Activated CD4-positive, alpha-beta T cell treated with anti-CD3 and anti-CD28 coated beads, Interleukin-2, Interleukin-4, amounts not matched to agents 100 ng/mL and 50 ng/mL, durations not matched to agents 16 hours and 8 hours (primary cell): Measurements from ENCODE around the gene POMT1.
A peak's percentile ranks its signal among the peaks of the same experiment; 100 is the strongest.
"Not testable (repeated sequence)": the region's sequence is repeated elsewhere in the genome, so short reads cannot be mapped to it uniquely, and the experiment has no call there.

Source experiments
- DNase-seq: peaks from one replicate; pipeline ENCODE4 v3.0.0-alpha.2; 2020; ENCODE audit warnings: low spot score

POMT1 gene

GRCh38 chr9:131525643-131526565 is 23.2 kb downstream of the POMT1 start:
- DNase-seq = no peak

GRCh38 chr9:131528186-131528585 is 25.5 kb downstream of the POMT1 start:
- no peak for DNase-seq

DNA sequence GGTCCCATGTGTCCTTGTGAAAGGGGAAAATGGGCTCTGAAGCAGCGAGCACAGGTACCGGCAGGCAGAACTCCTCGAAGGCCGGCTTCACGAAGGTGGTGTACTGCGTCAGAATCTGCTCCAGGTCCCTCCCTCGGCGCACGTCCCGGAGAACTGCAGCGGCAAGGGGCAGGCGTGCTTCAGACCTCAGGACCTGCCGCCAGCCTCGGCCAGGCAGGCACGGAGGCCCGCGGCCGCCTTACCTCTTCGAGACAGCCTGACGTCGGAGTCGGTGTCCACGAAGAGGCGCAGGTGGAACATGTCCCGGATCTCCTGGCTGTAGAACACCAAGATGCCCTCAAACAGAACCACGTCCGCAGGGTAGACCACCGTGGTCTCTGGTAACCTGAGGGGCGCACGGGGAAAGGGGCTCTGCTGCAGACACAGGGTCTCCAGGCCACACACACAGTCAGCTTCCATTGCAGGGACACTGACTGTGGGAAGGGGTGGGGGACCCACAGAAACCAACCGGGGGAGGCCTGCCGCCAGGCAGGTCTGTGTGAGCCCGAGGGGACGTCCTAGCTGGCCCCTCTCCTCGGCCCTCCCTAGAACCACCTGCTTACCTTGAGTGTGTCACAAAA is 26.3 kb downstream of the POMT1 start:
- no peak for DNase-seq

DNA sequence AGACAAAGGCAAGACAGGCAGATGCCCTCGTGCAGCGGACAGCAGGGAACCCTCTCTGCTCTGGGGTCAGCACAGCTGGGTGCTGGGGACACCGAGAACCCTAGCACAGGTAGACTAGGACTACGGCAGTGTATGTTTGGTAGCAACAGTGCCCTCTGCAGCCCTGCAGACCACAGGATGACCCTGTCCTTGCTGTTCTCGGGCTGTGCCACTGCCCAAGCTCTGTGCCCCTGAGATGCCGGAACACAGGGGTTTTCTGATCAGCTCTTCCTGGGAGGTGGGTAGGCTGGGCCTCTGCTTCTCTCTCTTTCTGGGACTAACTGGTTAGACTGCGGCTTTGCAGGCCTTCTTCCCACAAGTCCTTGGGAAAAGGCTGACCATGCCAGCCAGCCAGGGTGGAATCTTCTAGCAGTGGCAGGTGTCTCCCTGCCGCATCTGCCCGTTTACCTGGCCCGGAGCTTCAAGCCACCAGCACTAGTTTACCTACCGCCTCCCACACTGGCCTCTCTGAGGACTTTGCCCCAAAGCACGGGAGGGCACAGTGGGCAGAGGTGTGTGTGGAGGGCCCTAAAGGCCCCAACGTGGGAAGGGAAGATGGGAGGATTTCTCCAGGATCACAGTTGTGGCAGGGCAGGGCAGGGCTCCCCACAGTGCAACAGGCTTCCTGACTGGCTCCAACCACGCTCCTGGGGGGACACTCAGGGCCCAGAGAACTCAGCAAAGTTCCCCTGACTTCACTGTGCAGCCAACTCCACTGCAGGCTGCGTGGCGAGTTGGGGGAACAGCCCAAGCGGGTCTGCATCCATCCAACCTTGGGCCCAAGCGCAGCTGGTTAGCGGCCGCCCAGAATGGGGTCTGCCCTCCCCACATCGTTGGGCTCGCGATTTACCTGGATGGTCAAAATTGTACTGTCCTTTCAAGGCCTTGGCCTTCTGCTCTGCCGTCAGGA is 27.2 kb downstream of the POMT1 start:
- no peak for DNase-seq

DNA sequence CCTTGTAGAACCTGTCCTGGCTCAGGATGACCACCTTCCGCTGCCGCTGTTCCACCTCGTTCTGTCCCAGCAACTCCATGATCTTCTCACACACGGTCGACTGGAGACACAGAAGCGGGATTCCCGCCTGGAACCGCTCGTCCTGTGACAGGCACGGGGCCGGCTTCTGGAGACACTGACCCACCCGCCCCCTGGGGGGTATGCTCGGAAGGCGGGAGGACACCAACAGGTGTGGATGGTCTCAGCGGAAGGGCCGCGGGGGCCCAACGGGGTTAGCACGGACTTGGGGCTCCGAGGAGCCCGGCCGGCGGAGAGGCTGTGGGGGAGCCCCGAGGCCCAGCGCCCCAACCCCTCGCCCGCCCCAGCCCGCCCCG is 27.8 kb downstream of the POMT1 start:
- DNase-seq = peak; percentile 13

- peak; percentile 77 for DNase-seq
Observed at GRCh38 chr9:131530920-131531832, 28.5 kb downstream of the POMT1 start, which contains the start of gene UCK1. UCK1 (minus strand) TSS chr9:131531263; CDS start chr9:131531174, 89 bp downstream.

DNA sequence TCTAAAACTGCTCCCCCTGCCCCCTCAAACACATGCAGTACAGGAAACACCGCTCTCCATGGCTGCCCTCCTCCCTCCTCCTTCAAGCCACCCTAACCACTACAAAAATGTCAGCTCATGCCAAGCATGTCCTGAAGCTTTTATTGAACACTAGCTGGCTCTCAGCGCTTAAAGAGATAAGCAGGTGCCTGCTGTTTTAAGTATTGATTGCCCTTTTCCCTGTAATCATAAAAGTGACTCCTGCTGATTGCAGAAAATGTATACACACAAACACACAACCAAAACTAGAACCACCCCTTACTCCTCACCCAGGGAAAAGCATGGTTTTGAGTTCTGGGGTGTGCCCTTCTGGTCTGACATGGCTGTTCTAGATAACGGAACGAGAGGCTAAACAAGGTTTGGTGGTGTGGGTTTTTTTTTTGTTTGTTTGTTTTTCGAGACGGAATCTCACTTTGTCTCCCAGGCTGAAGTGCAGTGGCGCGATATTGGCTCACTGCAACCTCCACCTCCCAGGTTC is 32.1 kb downstream of the POMT1 start:
- DNase-seq = no peak

DNA sequence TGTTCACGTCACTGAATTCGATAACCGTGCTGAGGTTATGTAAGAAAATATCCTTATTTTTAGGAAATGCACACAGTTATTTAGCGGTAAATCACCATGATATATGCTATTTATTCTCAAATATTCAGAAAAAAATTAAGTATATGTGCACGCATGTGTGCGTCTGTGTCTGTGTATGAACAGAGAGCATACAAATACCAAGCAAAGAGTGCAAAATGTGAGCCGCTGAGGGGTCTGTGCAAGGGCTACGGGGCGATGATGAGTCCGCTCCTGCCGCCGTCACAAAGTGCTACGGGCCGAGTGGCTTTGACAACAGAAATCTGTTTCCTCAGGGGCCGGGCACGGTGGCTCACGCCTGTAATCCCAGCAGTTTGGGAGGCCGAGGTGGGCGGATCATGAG is 35.2 kb downstream of the POMT1 start:
- DNase-seq = no peak

DNA sequence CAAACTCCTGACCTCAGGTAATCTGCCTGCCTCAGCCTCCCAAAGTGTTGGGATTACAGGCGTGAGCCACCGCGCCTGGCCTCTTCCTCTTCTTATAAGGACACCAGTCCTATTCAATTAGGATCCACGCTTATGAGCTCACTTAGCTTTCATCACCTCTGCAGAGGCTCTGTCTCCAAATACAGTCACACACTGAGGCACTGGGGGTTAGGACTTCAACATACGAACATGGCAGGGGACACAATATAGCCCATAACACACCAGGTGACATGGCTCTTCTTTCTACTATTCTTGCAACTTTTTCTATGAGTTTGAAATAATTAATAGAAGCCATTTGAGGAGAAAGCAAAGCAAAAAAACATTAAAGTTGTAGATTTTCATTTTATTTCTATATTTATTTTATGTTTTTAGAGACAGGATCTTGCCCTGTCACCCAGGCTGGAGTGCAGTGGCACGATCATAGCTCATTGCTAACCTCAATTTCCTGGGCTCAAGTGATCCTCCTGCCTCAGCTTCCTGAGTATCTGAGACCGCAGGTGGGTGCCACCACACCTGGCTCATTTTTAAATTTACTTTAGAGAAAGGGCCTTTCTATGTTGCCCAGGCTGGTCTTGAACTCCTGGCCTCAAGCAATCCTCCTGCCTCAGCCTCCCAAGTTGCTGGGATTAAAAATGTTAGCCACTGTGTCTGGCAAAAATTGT is 36.7 kb downstream of the POMT1 start:
- no peak for DNase-seq

DNA sequence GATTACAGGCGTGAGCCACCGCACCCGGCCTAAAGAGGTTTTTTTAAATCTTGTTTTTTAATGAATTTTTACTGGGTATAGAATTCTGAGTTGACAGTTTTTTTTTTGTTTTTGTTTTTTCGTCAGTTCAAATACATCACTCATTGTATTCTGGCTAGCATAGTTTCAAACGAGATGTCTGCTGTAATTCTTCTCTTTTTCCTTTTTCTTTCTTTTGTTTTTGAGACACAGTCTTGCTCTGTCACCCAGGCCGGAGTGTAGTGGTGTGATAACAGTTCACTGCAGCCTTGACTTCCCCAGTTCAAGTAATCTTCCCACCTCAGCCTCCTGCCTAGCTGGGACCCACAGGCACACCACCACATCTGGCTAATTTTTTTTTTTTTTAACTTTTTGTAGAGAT is 40.4 kb downstream of the POMT1 start:
- no peak for DNase-seq

DNA sequence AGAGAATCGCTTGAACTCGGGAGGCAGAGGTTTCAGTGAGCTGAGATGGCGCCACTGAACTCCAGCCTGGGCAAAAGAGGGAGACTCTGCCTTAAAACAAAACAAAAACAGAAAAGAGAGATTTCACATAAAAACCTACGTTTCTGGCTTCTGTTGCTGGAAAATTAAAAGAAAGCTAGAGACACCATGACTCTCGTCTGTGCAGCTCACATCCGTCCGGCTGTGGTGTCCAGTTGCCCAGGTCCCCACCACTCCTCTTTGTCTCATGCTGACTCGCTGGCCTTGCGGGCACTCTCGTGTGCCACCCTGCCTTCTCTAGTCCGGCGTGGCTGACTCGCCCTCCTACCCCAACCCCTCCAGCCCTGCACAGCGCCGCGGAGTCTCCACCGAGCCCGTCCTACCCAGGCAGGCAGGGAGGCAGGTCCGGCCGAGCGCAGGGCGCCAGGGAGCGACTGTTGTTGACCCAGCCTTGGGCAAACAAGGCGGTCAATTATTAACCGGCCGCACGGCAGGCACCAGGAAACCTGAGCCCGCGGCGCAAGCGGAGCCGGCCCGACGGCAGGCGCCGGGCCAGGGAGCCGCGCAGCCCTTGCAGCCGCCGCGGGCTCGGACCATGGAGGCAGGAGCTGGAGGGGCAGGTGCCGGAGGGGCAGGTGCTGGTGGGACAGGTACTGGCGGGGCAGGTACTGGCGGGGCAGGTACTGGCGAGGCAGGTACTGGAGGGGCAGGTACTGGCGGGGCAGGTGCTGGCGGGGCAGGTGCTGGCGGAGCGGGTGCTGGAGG is 42.5 kb downstream of the POMT1 start, which contains the start of gene PRRT1B:
Gene PRRT1B, plus strand, starts transcription at position 521 of the 783 bp plus-strand sequence. Its CDS starts 93 bp downstream, at position 614.
- no peak for DNase-seq

DNA sequence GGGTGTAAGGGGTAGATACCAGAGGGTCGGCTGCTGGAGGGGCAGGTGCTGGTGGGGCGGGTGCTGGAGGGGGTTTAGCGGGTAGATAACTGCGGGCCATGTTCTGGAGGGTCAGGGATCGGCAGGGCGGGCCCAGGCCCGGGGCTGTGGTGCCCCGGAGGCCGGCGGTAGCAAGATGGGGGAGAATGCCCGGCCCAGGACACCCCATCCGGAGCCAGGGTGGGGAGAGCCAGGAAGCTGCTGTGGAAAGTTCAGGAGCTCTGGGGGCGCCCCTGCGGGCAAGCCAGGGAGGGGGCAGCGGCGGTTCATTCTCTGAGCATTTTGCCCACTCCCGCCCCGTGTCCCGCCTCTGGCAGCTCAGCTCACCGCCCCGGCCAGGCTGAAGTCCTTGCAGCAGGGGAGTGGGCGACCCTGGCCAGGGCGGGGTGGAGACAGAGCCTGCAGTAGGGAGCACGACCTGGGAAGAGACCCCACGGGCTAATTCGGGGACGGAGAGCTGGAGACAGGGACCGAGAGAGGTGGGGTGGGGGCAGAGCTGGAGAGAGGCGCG is 43.1 kb downstream of the POMT1 start:
- no peak for DNase-seq

GRCh38 chr9:131546336-131547084 is 43.8 kb downstream of the POMT1 start:
- no peak for DNase-seq

GRCh38 chr9:131549186-131549585 is 46.5 kb downstream of the POMT1 start:
- not testable (repeated sequence) for DNase-seq

DNA sequence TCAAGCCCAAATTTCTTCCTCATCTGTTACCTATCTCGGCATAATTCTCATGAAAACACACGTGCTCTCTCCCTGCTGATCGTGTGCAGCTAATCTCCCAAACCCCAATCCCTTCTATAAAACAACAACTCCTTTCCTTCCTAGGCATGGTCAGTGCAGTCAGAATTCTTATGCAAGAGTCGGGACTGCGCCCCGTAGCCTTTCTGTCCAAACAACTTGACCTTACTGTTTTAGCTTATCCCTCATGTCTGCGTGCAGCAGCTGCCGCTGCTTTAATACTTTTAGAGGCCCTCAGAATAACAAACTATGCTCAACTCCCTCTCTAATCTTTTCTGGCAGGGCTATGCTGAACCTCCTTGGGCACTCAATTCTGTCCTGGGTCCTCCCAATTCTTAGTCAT is 47.7 kb downstream of the POMT1 start:
- not testable (repeated sequence) for DNase-seq

DNA sequence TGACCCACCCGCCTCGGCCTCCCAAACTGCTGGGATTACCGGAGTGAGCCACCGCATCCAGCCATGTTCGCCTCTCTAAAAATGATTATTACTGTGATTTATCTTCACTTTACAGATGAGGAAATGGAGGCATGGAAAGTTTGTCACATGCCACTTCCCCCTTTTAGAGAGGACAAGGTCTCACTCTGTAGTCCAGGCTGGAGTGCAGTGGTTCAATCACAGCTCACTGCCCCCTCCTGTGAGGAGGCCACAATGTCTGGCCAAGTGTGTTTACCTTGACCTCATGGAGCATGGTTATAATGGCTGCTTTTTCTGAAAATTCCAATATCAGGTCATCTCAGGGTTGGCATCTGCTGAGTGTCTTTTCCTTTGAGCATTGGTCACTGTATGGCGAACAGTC is 49.3 kb downstream of the POMT1 start:
- DNase-seq = no peak

DNA sequence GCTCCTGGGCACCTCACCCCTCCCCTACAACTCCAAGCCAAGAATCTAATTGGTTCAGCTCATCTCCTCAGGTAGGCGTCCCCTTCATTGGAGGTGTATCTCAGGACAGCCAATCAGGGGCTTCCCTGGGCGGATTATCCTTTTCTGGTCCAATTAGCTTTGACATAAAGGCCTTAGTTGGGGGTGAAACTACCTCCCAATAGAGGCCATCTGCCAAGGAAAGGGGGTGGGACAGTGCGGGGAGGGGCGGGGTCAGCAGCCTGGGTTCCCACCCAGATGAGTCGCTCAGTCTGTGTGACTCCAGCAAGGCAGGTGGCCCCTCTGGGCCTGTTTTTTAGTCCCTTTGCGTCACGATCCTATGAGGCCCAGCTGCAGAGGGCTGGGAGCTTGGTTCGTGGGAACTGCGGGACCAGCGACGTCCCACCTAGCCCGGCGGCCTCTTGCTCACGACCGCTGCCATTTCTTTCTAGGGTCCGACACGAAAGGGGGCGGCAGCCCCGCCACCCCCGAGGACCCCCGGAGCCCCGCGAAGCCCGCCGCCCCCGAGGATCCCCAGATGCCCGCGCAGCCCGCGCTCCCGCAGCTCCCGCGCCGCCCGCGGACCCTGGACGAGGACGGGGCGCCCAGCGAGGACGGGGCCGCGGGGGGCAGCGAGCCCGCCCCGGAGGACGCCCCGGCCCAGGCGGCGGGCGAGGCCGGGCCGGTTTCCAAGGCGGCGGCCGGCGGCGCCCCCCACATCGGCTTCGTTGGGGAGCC is 51.5 kb downstream of the POMT1 start:
- DNase-seq = no peak
